ENCODE measurements around the gene TMEM121.

DNA sequence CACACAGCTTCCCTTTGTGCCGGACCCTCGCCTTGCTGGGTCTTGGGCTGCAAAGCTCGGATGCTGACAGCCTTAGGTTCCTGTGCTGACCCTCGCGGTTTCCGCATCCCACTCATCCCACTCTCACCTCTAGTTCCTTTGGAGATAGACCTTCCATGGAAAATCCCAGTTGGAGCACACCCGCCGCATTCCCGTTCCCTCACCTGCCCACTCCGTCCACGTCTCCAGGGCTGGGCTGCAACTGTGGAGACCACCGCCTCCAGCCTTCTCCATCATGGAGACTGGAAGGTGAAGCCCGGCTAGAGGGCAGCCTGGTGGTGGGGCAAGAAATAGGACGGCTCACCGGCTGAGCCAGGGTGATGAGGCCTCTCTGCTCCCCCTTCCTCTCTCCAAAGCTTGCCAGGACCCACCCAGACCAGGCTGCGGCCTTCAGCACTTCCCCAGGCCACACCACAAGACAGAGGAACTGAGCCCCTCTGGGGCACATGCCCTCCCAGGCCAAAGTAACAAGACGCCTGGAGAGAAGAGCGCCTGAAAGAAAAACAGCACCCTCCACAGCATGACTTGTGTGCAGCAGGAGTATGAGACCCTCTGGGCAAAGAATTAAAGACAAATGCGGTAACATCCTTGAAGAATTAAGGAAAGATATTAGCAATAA lies 15.0 kb downstream of the TMEM121 start:
- no peak for TF ChIP-seq POLR2AphosphoS5 (IDR thresholded peaks at IDR 0.05; ENCODE audit: low read depth, low read length)
- TF ChIP-seq TAF1 (IDR thresholded peaks at IDR 0.05; ENCODE audit: borderline replicate concordance, insufficient read depth, low read length): no peak
- TF ChIP-seq, protein P1, sequence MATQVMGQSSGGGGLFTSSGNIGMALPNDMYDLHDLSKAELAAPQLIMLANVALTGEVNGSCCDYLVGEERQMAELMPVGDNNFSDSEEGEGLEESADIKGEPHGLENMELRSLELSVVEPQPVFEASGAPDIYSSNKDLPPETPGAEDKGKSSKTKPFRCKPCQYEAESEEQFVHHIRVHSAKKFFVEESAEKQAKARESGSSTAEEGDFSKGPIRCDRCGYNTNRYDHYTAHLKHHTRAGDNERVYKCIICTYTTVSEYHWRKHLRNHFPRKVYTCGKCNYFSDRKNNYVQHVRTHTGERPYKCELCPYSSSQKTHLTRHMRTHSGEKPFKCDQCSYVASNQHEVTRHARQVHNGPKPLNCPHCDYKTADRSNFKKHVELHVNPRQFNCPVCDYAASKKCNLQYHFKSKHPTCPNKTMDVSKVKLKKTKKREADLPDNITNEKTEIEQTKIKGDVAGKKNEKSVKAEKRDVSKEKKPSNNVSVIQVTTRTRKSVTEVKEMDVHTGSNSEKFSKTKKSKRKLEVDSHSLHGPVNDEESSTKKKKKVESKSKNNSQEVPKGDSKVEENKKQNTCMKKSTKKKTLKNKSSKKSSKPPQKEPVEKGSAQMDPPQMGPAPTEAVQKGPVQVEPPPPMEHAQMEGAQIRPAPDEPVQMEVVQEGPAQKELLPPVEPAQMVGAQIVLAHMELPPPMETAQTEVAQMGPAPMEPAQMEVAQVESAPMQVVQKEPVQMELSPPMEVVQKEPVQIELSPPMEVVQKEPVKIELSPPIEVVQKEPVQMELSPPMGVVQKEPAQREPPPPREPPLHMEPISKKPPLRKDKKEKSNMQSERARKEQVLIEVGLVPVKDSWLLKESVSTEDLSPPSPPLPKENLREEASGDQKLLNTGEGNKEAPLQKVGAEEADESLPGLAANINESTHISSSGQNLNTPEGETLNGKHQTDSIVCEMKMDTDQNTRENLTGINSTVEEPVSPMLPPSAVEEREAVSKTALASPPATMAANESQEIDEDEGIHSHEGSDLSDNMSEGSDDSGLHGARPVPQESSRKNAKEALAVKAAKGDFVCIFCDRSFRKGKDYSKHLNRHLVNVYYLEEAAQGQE (IDR thresholded peaks at IDR 0.05; ENCODE audit: insufficient read depth in 1 of 2, low read depth in 2 of 2, low read length in 2 of 2): no peak

Measured in PFSK-1 (cell line).